HS-27A (cell line): ENCODE measurements around the gene COPZ1.
A peak's percentile ranks its signal among the peaks of the same experiment; 100 is the strongest.

Experiments used
- DNase-seq: peaks from one replicate; pipeline ENCODE4 v3.0.0-alpha.2; 2012; ENCODE audit warnings: low read depth, missing footprints

The COPZ1 gene

GRCh38 chr12:54394986-54395385 is 70.1 kb downstream of the COPZ1 start:
- no peak for DNase-seq

GRCh38 chr12:54395545-54395944 is 70.6 kb downstream of the COPZ1 start:
- DNase-seq: no peak

- no peak for DNase-seq
Observed at GRCh38 chr12:54397157-54397556, 72.2 kb downstream of the COPZ1 start.

- no peak for DNase-seq
Observed at GRCh38 chr12:54398218-54398617, 73.3 kb downstream of the COPZ1 start.

GRCh38 chr12:54398995-54399793 is 74.3 kb downstream of the COPZ1 start:
- DNase-seq: peak; percentile 62

- no peak for DNase-seq
Observed at GRCh38 chr12:54401119-54401518, 76.2 kb downstream of the COPZ1 start.
